HepG2 (cell line): ENCODE data around the gene PPAN. TPM values are rescaled to one million over a fixed set of nuclear protein-coding genes. Genes with fewer than 3 reads are reported as not detected.

Source experiments
- KAT8 ChIP-seq: IDR thresholded peaks from 2 replicates; pipeline ENCODE4 v1.6.1; 2016; ENCODE audit warnings: missing genetic modification reagents, missing compliant biosample characterization
- NFE2L2 ChIP-seq: fragments of 150-350 bp; IDR thresholded peaks from 2 replicates; pipeline ENCODE4 v1.6.1; 2014; ENCODE audit warnings: low read length
- PITX1 ChIP-seq: sonication (generic); formaldehyde crosslinking; IDR thresholded peaks from 2 replicates; pipeline ENCODE4 v1.5.1; 2020; ENCODE audit warnings: mild to moderate bottlenecking, missing genetic modification reagents
- RCOR2 ChIP-seq: IDR thresholded peaks from 2 replicates; pipeline ENCODE4 v1.6.1; 2016; ENCODE audit warnings: missing biosample characterization, missing genetic modification reagents
- REL ChIP-seq: sonication (generic); formaldehyde crosslinking; conservative IDR thresholded peaks from 2 replicates; pipeline ENCODE4 v1.8.0; 2022; ENCODE audit warnings: mild to moderate bottlenecking, missing genetic modification reagents, moderate library complexity
- SAP130 ChIP-seq: IDR thresholded peaks from 2 replicates; pipeline ENCODE4 v1.6.1; 2016; ENCODE audit warnings: low read depth
- ZFP41 ChIP-seq: sonication (generic); formaldehyde crosslinking; IDR thresholded peaks from 2 replicates; pipeline ENCODE4 v1.4.0; 2020; ENCODE audit warnings: mild to moderate bottlenecking, missing genetic modification reagents, borderline replicate concordance
- ZNF121 ChIP-seq: sonication (generic); formaldehyde crosslinking; IDR thresholded peaks from 2 replicates; pipeline ENCODE4 v1.5.0; 2020; ENCODE audit warnings: mild to moderate bottlenecking, missing genetic modification reagents
- ZNF850 ChIP-seq: sonication (generic); formaldehyde crosslinking; conservative IDR thresholded peaks from 2 replicates; pipeline ENCODE4 v1.9.0; 2021; ENCODE audit warnings: mild to moderate bottlenecking, missing genetic modification reagents
- ZSCAN25 ChIP-seq: sonication (generic); formaldehyde crosslinking; IDR thresholded peaks from 2 replicates; pipeline ENCODE4 v1.8.0; 2022; ENCODE audit warnings: mild to moderate bottlenecking, missing genetic modification reagents
- polyA plus RNA-seq, 8 experiments: library from polyadenylated mRNA; depleted of rRNA in 3 of 8; stranded (reverse) in 7 of 8; unstranded in 1 of 8; fragments of >200 nt; fragmentation: Illumina TruSeq in 4 of 8; extraction: Trizol in 4 of 8; gene quantifications; 2 replicates each; pipeline versions ENCODE4 v1.2.1 to v1.2.3, GENCODE V29; 2011 to 2016; ENCODE audit warnings: low read depth in 4 of 8, missing spikeins in 1 of 8, mixed read lengths in 1 of 8; ENCODE audit not compliant: insufficient read depth in 1 of 8
- total RNA-seq, 5 experiments: library from RNA; depleted of rRNA; stranded (reverse); fragments of >200 nt; fragmentation: Illumina TruSeq; extraction: Trizol; gene quantifications; 2 replicates each; pipeline ENCODE4 v1.2.3, GENCODE V29; 2016; ENCODE audit warnings: low read depth in 1 of 5
- TF ChIP-seq, protein P1 (sequence below): sonication (generic); formaldehyde crosslinking; IDR thresholded peaks from one replicate; pipeline ENCODE4 v1.5.1; 2020; ENCODE audit warnings: mild to moderate bottlenecking, missing genetic modification reagents; ENCODE audit errors: not compliant biosample characterization
- TF ChIP-seq, protein P2 (sequence below): sonication (generic); formaldehyde crosslinking; IDR thresholded peaks from 2 replicates; pipeline ENCODE4 v1.4.0; 2020; ENCODE audit warnings: mild to moderate bottlenecking, missing genetic modification reagents, borderline replicate concordance
- TF ChIP-seq, protein P3 (sequence below): sonication (generic); formaldehyde crosslinking; IDR thresholded peaks from 2 replicates; pipeline ENCODE4 v1.4.0; 2020; ENCODE audit warnings: mild to moderate bottlenecking, low read depth, missing genetic modification reagents

The PPAN gene
- total and polyA plus RNA-seq, 2 of the 13 experiments (the other 11 are each of a cell fraction or from before 2014, with no cell fraction given): 36.2 to 41.9 TPM

DNA sequence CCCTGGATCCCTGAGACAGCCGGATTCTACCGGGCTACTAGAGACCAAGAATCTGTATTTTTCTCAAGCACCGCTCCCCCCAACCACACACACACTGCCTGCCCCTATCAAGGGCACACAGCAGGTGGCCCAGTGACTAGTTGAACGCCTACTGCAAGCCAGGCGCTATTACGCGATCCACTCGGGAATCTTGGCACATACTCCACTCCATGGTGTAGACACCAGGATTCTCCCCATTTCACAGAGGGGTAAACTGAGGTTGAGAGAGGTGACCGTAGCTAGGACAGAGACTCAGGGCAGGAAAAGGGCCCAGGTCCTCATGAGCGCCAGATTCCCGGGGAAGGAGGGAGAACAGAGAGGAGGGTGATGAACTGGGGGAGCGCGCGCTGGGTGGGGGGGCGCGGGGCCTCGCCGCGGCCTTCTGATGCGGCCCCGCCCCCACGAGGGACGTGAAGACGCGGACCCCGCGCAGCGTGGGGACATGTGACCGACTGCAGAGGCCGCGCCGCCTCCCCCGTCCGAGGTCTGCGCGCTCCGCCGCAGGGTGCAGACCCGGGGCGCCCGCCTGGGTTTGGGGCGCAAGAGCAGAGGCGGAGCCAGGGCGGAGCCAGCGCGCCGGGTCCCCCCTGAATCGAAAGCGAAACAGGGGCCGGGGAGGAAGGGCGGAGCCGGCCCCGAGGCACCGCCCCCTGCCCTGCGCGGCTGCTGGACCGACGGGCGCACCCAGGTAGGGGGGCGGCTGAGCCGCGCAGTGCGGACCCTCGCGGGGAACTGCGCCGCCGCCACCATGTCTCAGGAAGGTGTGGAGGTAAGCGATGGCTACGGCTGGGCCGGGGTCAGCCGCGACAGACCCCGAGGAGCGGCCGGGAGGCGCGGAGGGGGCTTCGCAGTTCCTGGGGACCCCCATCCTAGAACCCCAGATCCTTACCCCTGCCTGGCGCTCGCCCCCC, 20.2 kb upstream of the PPAN start, which contains the start of gene SHFL (continued):
- TF ChIP-seq, protein P1, sequence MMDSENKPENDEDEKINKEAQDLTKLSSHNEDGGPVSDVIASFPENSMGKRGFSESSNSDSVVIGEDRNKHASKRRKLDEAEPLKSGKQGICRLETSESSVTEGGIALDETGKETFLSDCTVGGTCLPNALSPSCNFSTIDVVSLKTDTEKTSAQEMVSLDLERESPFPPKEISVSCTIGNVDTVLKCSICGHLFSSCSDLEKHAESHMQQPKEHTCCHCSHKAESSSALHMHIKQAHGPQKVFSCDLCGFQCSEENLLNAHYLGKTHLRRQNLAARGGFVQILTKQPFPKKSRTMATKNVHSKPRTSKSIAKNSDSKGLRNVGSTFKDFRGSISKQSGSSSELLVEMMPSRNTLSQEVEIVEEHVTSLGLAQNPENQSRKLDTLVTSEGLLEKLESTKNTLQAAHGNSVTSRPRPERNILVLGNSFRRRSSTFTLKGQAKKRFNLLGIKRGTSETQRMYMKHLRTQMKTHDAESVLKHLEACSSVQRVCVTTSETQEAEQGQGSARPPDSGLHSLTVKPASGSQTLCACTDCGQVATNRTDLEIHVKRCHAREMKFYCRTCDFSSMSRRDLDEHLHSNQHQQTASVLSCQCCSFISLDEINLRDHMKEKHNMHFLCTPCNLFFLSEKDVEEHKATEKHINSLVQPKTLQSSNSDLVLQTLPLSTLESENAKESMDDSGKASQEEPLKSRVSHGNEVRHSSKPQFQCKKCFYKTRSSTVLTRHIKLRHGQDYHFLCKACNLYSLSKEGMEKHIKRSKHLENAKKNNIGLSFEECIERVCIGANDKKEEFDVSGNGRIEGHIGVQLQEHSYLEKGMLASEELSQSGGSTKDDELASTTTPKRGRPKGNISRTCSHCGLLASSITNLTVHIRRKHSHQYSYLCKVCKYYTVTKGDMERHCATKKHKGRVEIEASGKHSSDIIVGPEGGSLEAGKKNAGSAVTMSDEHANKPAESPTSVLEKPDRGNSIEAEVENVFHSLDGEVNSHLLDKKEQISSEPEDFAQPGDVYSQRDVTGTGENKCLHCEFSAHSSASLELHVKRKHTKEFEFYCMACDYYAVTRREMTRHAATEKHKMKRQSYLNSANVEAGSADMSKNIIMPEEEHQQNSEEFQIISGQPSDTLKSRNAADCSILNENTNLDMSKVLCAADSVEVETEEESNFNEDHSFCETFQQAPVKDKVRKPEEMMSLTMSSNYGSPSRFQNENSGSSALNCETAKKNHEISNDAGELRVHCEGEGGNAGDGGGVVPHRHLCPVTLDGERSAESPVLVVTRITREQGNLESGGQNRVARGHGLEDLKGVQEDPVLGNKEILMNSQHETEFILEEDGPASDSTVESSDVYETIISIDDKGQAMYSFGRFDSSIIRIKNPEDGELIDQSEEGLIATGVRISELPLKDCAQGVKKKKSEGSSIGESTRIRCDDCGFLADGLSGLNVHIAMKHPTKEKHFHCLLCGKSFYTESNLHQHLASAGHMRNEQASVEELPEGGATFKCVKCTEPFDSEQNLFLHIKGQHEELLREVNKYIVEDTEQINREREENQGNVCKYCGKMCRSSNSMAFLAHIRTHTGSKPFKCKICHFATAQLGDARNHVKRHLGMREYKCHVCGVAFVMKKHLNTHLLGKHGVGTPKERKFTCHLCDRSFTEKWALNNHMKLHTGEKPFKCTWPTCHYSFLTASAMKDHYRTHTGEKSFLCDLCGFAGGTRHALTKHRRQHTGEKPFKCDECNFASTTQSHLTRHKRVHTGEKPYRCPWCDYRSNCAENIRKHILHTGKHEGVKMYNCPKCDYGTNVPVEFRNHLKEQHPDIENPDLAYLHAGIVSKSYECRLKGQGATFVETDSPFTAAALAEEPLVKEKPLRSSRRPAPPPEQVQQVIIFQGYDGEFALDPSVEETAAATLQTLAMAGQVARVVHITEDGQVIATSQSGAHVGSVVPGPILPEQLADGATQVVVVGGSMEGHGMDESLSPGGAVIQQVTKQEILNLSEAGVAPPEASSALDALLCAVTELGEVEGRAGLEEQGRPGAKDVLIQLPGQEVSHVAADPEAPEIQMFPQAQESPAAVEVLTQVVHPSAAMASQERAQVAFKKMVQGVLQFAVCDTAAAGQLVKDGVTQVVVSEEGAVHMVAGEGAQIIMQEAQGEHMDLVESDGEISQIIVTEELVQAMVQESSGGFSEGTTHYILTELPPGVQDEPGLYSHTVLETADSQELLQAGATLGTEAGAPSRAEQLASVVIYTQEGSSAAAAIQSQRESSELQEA (CRISPR knock-in tag): peak; percentile 79
- TF ChIP-seq ZNF121 (CRISPR knock-in tag) (no peak), SAP130 (CRISPR knock-in tag) (peak; percentile 59), PITX1 (CRISPR knock-in tag) (no peak; the same call in 1 of the 2 replicates), KAT8 (CRISPR knock-in tag) (peak; percentile 40; the same call in 1 of the 2 replicates), ZNF850 (peak; percentile 74; the same call in 1 of the 2 replicates), REL (CRISPR knock-in tag) (no peak; the same call in 1 of the 2 replicates), RCOR2 (CRISPR knock-in tag) (peak; percentile 93), ZFP41 (CRISPR knock-in tag) (no peak), NFE2L2 (no peak), ZSCAN25 (CRISPR knock-in tag) (peak; percentile 83)
- TF ChIP-seq, protein P2, sequence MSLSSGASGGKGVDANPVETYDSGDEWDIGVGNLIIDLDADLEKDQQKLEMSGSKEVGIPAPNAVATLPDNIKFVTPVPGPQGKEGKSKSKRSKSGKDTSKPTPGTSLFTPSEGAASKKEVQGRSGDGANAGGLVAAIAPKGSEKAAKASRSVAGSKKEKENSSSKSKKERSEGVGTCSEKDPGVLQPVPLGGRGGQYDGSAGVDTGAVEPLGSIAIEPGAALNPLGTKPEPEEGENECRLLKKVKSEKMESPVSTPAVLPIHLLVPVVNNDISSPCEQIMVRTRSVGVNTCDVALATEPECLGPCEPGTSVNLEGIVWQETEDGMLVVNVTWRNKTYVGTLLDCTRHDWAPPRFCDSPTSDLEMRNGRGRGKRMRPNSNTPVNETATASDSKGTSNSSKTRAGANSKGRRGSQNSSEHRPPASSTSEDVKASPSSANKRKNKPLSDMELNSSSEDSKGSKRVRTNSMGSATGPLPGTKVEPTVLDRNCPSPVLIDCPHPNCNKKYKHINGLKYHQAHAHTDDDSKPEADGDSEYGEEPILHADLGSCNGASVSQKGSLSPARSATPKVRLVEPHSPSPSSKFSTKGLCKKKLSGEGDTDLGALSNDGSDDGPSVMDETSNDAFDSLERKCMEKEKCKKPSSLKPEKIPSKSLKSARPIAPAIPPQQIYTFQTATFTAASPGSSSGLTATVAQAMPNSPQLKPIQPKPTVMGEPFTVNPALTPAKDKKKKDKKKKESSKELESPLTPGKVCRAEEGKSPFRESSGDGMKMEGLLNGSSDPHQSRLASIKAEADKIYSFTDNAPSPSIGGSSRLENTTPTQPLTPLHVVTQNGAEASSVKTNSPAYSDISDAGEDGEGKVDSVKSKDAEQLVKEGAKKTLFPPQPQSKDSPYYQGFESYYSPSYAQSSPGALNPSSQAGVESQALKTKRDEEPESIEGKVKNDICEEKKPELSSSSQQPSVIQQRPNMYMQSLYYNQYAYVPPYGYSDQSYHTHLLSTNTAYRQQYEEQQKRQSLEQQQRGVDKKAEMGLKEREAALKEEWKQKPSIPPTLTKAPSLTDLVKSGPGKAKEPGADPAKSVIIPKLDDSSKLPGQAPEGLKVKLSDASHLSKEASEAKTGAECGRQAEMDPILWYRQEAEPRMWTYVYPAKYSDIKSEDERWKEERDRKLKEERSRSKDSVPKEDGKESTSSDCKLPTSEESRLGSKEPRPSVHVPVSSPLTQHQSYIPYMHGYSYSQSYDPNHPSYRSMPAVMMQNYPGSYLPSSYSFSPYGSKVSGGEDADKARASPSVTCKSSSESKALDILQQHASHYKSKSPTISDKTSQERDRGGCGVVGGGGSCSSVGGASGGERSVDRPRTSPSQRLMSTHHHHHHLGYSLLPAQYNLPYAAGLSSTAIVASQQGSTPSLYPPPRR: no peak
- TF ChIP-seq, protein P3, sequence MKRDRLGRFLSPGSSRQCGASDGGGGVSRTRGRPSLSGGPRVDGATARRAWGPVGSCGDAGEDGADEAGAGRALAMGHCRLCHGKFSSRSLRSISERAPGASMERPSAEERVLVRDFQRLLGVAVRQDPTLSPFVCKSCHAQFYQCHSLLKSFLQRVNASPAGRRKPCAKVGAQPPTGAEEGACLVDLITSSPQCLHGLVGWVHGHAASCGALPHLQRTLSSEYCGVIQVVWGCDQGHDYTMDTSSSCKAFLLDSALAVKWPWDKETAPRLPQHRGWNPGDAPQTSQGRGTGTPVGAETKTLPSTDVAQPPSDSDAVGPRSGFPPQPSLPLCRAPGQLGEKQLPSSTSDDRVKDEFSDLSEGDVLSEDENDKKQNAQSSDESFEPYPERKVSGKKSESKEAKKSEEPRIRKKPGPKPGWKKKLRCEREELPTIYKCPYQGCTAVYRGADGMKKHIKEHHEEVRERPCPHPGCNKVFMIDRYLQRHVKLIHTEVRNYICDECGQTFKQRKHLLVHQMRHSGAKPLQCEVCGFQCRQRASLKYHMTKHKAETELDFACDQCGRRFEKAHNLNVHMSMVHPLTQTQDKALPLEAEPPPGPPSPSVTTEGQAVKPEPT (CRISPR knock-in tag): peak; percentile 60; the same call in 1 of the 2 replicates
